GM19035 (cell line): ENCODE results near the gene FEN1.

Experiments
- ATAC-seq: cut with Tn5 transposase; IDR thresholded peaks from one replicate; pipeline ENCODE4 v1.9.1; 2021; ENCODE audit not compliant: unreplicated experiment

FEN1 gene

GRCh38 chr11:61839742-61840141 is 47.0 kb downstream of the FEN1 start:
- no peak for ATAC-seq

- no peak for ATAC-seq
Observed at GRCh38 chr11:61840371-61840770, 47.7 kb downstream of the FEN1 start.

GRCh38 chr11:61841636-61842527 is 49.2 kb downstream of the FEN1 start:
- ATAC-seq, result no peak

GRCh38 chr11:61842528-61842820 is 49.8 kb downstream of the FEN1 start:
- no peak for ATAC-seq

- no peak for ATAC-seq
Observed at GRCh38 chr11:61844909-61845565, 52.3 kb downstream of the FEN1 start.

GRCh38 chr11:61846362-61847020 is 53.8 kb downstream of the FEN1 start:
- no peak for ATAC-seq
